GDM1 (cell line): ENCODE measurements around the gene TRIP13.
"Not testable (repeated sequence)": the region's sequence is repeated elsewhere in the genome, so short reads cannot be mapped to it uniquely, and the experiment has no call there.

ENCODE experiments used
- DNase-seq: peaks from one replicate; lab custom pipeline; 2025; lab: John Stamatoyannopoulos, UW

The TRIP13 gene

GRCh38 chr5:891837-892393, 769 bp upstream of the TRIP13 start:
- DNase-seq: no peak

- DNase-seq: no peak
These were observed 438 bp downstream of the TRIP13 start for GRCh38 chr5:893137-893506.

- no peak for DNase-seq
These were observed 1.0 kb downstream of the TRIP13 start for GRCh38 chr5:893711-894110.

GRCh38 chr5:900781-901180, 8.1 kb downstream of the TRIP13 start:
- no peak for DNase-seq

- no peak for DNase-seq
These were observed 9.6 kb downstream of the TRIP13 start for GRCh38 chr5:902129-902916.

GRCh38 chr5:903756-904096, 11.0 kb downstream of the TRIP13 start:
- no peak for DNase-seq

GRCh38 chr5:905139-905642, 12.5 kb downstream of the TRIP13 start:
- no peak for DNase-seq

GRCh38 chr5:907366-907910, 14.8 kb downstream of the TRIP13 start:
- no peak for DNase-seq

GRCh38 chr5:908172-908571, 15.5 kb downstream of the TRIP13 start:
- DNase-seq: no peak

- DNase-seq: no peak
These were observed 16.4 kb downstream of the TRIP13 start for GRCh38 chr5:909086-909485.

GRCh38 chr5:909994-910768, 17.5 kb downstream of the TRIP13 start:
- no peak for DNase-seq

- DNase-seq: no peak
These were observed 18.1 kb downstream of the TRIP13 start for GRCh38 chr5:910769-911160.

- no peak for DNase-seq
These were observed 18.9 kb downstream of the TRIP13 start for GRCh38 chr5:911601-912000.

GRCh38 chr5:912280-913091, 19.8 kb downstream of the TRIP13 start:
- DNase-seq: no peak

- DNase-seq: no peak
These were observed 21.5 kb downstream of the TRIP13 start for GRCh38 chr5:914174-914573.

GRCh38 chr5:914612-915011, 21.9 kb downstream of the TRIP13 start:
- DNase-seq: no peak

GRCh38 chr5:915346-915745, 22.7 kb downstream of the TRIP13 start:
- not testable (repeated sequence) for DNase-seq

GRCh38 chr5:915946-916345, 23.3 kb downstream of the TRIP13 start:
- DNase-seq: no peak

- DNase-seq: no peak
These were observed 24.0 kb downstream of the TRIP13 start for GRCh38 chr5:916441-917293.

- not testable (repeated sequence) for DNase-seq
These were observed 26.0 kb downstream of the TRIP13 start for GRCh38 chr5:918717-919116.
